ENCODE measurements around the gene MRPS30. TPM values are rescaled to one million over a fixed set of nuclear protein-coding genes. Genes with fewer than 3 reads are reported as not detected.

The MRPS30 gene
- total RNA-seq, 6 donors from 2014 or later, result 37.3 to 54.9 (median 43.4) TPM

DNA sequence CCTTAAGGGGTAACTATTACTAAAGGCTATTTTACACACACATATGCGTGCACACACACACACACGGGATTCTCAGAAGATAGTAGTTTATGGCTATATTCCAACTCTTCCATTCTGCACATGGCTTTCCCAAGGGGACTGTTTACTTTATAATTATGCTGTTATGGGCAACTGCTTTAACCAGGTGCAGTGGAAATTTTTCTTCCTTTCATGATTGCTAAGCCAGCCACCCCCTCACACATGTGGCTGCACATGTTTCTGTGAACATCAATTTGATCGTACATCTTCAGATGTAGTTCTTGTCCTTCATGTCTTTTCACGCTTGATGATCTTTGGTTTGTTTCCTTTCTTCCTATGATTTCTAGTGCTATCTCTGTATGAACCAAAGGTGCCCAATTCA lies 37.0 kb downstream of the MRPS30 start:
- H3K36me3 ChIP-seq, result no peaks in the 10 kb centered on the region
- no peaks in the 10 kb centered on the region for H3K9me3 ChIP-seq
- TF ChIP-seq POLR2A (IDR thresholded peaks at IDR 0.05), result no peak
- no peak for TF ChIP-seq POLR2AphosphoS5 (IDR thresholded peaks at IDR 0.05)
- TF ChIP-seq EP300 (IDR thresholded peaks at IDR 0.05), result no peak
- no peak for TF ChIP-seq CTCF (IDR thresholded peaks at IDR 0.05)
- ATAC-seq (ENCODE audit: low FRiP score in 2 of 2) (no peak), DNase-seq (no peak)
- H3K4me3 ChIP-seq, result no peak overlapping the region
- H3K27ac ChIP-seq, result no peak overlapping the region
- H3K27me3 ChIP-seq, result no peaks in the 10 kb centered on the region
- 74 to 76% methylated on average over 4 of the region's 4 CpGs for WGBS, 2 donors
- H3K4me1 ChIP-seq, result no peaks in the 10 kb centered on the region

- H3K4me1 ChIP-seq, result no peaks in the 10 kb centered on the region
- no peak overlapping the region for H3K27ac ChIP-seq
- DNase-seq (no peak), ATAC-seq (ENCODE audit: low FRiP score in 2 of 2) (no peak)
- H3K36me3 ChIP-seq, result no peaks in the 10 kb centered on the region
- H3K4me3 ChIP-seq, result no peak overlapping the region
- no peaks in the 10 kb centered on the region for H3K27me3 ChIP-seq
- TF ChIP-seq CTCF (IDR thresholded peaks at IDR 0.05) (no peak), EP300 (IDR thresholded peaks at IDR 0.05) (no peak), POLR2AphosphoS5 (IDR thresholded peaks at IDR 0.05) (no peak), POLR2A (IDR thresholded peaks at IDR 0.05) (no peak)
- H3K9me3 ChIP-seq, result no peaks in the 10 kb centered on the region
- 89 to 94% methylated on average over 5 of the region's 5 CpGs for WGBS, 2 donors
Measured at GRCh38 chr5:44847206-44847852, 38.6 kb downstream of the MRPS30 start.

- no peak overlapping the region for H3K4me3 ChIP-seq
- H3K36me3 ChIP-seq, result no peaks in the 10 kb centered on the region
- no peaks in the 10 kb centered on the region for H3K4me1 ChIP-seq
- H3K9me3 ChIP-seq, result no peaks in the 10 kb centered on the region
- no peak for DNase-seq
- 87 to 94% methylated on average over 3 of the region's 3 CpGs for WGBS, 2 donors
- H3K27ac ChIP-seq, result no peak overlapping the region
- H3K27me3 ChIP-seq, result no peaks in the 10 kb centered on the region
- ATAC-seq (ENCODE audit: low FRiP score in 2 of 2), result no peak
- TF ChIP-seq EP300 (IDR thresholded peaks at IDR 0.05) (no peak), POLR2A (IDR thresholded peaks at IDR 0.05) (no peak), CTCF (IDR thresholded peaks at IDR 0.05) (no peak), POLR2AphosphoS5 (IDR thresholded peaks at IDR 0.05) (no peak)
Measured at GRCh38 chr5:44860267-44860666, 51.5 kb downstream of the MRPS30 start.

DNA sequence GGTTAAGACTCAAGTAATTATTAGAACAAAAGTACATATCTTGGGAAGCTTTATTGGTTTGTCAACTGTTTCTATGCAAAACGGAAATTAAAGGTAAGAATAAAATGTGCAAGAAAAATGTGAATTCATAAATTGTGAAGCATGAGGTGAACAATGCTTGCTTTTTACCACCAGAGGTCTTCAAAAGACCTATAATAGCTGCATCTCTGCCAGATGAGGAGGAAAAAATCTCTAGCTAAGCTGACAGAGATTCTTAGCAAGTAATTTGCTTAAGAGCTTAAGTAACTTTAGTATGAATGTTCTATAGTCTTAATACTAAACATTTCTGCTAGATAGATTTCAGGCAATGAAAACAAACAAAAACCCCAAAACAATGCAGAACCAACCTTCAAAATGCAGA lies 54.1 kb downstream of the MRPS30 start:
- ATAC-seq (ENCODE audit: low FRiP score in 2 of 2) (no peak), DNase-seq (no peak)
- H3K4me1 ChIP-seq, result no peaks in the 10 kb centered on the region
- no peak overlapping the region for H3K4me3 ChIP-seq
- no peaks in the 10 kb centered on the region for H3K9me3 ChIP-seq
- H3K27ac ChIP-seq, result no peak overlapping the region
- no peak for TF ChIP-seq POLR2A (IDR thresholded peaks at IDR 0.05)
- TF ChIP-seq CTCF (IDR thresholded peaks at IDR 0.05), result no peak
- no peak for TF ChIP-seq POLR2AphosphoS5 (IDR thresholded peaks at IDR 0.05)
- TF ChIP-seq EP300 (IDR thresholded peaks at IDR 0.05), result no peak
- 48 to 58% methylated on average over 1 of the region's 1 CpG for WGBS, 2 donors
- no peaks in the 10 kb centered on the region for H3K36me3 ChIP-seq
- H3K27me3 ChIP-seq, result no peaks in the 10 kb centered on the region

Measured in upper lobe of left lung (tissue), 6 donors.